Activated gamma-delta T cell (primary cell): ENCODE measurements around the gene POLR2C.

Experiments used
- DNase-seq: peaks from one replicate; lab custom pipeline; 2025; lab: John Stamatoyannopoulos, UW

The POLR2C gene

DNA sequence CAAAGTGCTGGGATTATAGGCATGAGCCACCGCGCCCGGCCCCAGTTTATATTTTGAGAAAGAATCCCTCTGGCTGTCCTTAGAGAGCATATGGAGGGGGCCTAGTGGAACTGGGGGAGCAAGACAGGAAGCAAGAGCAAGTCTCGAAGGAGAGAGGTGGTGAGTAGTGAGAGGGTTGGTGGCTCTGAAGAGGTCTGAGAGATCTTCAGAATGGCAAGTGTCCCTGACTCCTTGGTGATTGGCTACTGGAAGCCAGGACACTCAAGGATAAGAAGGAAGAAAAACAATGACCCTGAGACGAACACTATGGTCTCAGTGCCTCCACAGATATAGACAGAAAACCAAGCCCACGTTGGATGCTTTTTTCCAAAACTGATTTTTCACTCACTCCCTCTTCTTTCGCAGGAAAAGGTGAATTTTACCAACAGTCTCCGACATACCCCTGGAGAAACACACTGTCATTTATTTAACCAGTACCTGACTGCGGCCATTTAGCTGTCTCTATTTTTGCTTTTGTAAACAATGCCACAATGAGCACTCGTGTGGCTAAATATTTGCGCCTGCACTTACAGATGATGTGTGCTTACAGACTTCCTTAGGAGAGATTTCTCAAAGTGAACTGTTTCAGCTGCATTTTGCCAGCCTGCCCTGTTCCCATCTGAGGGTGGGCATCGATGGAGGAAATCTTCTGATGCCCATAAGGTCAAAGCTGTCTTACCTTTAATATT, 39.7 kb downstream of the POLR2C start:
- no peak for DNase-seq

DNA sequence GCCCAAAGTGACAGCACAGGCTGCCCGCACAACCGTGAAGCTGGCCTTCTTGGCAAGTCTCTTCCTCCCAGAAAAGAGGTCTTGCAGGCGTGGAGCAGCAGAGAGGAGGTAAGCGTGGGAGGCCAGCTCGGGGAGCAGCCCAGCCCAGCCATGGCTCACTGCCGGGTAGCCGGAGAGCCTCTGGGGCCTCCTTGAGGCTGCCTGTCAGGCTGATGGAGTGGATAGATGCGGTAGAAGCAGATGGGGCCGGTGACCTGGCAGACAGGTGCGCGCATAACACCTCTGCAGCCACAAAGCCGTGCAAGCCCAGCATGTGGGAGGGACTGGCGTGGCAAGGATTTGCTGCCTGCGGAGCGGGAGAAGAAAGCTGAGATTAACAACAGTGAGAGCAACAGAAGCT, 40.9 kb downstream of the POLR2C start:
- no peak for DNase-seq

DNA sequence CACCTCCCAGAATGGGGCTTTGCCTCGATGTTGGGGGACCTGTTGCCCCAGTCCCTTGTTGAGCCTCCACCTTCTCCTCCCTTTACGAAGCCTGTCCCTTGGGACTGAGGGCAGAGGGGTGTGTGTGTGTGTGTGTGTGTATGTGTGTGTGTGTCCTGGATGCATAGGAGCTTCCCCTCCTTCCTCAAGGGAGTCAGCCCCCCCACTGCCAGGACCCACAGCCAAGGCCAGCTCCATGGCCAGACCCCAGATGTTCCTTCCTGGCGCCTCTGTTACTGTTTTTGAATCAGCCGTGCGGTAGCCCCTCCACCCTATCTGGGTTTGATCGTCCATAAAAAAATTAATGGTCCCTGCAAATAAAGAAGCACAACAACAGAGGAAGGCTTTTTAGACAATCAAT, 41.5 kb downstream of the POLR2C start:
- DNase-seq, result no peak

DNA sequence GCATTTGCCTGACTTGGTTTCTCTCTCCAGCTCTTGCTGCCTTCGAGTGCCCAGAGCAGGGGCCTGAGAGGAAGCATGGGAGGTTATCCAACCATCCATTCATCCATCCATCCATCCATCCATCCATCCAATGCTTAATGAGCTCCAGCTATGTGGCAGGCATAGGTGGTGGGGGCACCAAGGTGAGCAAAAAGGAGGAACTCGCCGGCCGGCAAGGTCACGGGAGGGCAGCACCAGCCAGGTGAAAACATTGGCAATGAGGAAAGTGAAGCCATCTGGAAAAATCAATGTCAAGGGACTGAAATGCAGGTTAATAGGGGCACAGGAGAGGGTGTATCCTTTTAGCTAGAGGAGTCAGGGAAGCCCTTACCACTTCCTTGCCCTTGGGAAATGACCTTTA, 42.0 kb downstream of the POLR2C start:
- no peak for DNase-seq

DNA sequence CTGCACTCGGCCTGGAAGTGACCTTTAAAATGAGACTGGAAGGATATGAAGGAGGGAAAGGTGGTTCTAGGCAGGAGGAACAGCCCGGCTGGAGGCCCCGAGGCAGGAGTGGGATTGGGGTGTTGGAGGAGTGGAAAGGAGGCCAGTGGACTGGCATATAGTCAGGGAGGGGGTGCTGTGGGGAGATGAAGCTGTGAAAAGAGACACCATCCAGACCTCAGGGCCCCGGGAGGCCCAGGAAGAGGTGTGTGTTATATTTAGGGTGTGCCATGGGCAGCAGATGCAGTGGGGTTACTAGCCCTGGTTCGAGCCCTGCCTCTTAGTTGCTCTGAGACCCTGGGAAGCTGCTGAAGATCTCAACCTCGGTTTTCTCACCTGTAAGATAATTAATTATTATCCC, 42.7 kb downstream of the POLR2C start:
- DNase-seq, result no peak

DNA sequence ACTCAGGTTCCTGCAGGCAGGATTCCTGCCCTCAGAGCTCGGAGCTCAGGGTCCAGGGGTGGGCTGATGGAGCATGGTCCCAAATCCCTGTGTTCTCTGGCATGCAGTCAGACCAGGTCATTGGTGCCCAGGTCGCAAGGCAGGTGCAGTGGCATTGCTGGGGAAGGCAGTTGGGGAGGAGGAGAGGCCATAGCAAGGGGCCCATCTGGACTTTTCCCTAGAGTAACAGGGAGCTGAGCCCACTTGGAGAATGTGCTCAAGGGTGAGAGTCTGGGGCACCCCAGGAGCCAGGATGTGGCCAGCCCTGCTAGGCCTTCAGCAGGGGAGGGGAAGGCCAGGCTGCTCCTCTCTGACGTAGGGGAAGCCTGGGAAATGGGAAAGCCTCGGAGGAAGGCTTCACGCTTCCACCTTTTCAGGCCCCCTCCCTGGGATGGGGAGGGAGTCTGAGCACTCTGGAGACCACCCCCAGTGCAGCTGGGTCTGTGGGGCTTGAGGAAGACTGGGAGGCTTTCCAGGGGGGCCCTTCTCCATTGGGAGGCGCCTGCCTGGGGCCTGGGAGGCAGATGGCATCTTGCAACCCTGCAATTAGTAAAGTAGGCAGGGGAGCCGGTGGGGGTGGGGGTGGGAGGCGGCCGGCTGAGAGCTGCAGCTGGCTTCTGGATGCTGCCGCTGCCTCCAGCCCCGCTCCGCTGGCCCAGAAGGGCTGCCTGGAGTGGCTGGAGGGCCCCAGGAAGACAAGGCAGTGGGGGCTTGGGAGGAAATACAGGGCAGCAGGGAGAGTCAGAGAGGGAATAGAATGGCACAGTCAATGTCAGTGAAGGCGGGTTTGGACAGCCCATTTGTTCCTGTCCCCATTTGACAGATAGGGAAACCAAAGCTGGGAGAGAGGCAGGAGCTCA, 44.9 kb downstream of the POLR2C start:
- DNase-seq, result no peak

DNA sequence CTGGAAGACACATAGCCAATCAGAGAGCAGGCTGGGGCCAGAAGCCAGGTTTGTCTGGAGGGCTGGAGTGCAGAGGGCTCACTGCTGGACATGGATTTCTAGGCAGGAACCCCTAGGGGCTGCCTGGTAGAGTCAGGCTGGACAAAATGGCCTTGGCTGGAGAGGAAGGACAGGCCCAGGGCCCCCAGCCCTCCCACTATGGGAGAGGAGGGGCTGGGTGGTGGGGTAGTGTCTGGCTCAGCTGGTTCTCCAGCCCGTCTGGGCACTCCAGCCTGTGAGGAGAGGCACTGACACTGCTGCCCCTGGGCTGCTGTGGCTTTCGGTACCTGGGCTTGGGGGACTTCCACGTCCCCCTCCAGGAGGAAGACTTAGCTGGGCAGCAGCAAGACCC, 45.6 kb downstream of the POLR2C start:
- DNase-seq, result no peak

DNA sequence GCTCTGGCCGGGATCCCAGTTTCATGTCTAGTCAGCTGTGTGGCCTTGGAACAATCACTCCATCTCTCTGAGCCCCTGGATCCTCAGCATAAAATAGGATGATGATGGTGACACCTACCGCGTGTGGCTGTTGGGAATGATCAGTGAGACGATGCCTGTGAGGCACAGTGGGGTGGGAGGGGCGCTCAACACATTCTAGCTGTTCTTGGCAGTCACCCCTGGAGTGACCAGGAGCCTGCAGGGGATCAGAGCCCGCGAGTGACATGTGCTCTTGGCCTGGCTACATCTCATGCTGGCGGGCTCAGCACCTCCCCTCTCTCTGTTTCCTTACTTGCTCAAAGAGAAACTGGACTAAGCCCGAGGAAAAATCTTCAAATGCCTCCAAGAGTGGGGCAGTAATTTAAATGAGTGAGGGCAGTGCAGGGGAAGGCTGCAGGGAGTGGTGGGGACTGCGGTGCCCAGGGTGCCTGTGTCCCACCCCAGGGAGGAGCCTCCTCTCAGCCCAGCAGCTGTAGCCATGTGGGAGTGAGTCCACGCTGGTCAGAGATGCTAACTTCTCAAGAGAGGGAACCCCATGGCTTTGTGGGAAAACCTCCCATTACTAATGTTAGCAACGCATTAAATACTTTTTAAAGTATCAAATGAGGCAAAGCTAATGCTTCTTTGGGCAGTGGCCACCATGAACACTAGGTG, 46.9 kb downstream of the POLR2C start:
- DNase-seq, result no peak

DNA sequence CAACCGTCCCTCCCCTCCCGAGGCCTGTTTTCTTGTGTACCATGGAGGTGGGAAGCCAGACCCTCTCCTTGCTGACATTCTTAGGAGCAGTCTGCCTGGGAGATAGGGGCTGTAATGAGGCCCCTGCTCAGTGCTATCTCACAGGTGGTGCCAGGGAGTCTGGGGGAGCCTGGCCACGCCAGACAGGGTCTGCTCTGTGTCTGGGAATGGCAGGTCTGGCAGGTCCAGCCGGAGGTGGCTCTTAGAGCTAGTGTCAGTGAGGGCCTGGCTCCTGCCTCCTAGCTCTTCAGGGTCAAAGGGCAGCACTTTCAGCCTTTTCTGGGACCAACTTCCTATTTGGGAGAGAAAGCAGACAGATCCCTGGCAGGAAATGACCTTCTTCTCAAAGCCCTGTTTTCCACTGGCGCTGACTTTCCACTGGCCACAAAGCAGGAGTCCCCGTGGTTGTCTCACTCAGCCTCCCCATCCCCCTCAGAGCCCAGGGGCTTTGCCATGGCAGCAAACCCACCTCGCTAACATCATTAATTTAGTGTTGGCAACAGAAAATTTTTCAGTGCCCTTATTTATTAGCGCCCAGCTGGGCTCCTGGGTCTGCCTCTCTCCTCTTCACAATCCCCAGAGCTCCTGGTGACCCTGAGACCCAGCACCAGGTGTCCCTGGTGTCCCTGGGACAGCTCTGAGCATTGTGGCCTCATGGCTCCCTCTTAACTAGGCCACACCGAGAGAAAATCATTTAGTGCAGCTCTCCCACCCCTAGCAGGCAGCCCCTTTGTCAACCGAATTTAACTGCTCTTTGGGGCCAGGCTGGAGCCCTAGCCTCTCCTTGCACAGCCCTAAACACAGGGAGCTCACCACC, 47.8 kb downstream of the POLR2C start:
- no peak for DNase-seq

DNA sequence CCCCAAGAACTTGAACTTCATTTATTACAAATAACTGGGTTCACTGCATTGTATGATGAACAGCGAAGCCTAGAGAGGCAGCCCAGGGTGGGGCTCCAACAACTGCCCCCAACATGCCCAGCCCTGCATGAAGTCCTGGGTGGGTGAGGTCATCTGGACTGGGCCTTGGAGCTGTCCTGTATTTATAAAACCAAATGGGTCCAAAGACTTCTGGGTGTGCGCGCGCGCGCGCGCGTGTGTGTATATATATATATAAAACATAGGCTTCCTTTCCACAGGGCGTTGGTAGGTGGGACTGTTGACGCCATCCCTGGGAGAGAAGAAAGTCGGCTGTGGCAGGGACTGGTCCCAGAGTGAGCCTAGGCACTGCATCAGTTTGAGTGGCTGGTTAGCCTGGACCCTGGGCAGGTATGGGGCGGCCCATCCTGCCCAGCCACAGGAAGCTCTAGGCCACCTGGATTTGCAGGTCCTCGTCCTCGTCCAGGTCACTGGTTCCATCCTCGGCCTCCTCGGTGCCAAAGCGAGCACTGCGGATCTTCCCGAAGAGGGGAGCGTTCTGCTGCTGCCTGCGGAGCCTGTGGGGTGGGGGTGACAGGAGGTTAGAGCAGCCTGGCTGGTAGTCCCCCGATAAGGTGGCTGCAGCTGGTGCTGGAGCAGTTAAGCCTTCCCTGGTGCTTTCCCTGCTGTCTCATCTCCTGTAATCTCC, 50.0 kb downstream of the POLR2C start:
- DNase-seq, result no peak

DNA sequence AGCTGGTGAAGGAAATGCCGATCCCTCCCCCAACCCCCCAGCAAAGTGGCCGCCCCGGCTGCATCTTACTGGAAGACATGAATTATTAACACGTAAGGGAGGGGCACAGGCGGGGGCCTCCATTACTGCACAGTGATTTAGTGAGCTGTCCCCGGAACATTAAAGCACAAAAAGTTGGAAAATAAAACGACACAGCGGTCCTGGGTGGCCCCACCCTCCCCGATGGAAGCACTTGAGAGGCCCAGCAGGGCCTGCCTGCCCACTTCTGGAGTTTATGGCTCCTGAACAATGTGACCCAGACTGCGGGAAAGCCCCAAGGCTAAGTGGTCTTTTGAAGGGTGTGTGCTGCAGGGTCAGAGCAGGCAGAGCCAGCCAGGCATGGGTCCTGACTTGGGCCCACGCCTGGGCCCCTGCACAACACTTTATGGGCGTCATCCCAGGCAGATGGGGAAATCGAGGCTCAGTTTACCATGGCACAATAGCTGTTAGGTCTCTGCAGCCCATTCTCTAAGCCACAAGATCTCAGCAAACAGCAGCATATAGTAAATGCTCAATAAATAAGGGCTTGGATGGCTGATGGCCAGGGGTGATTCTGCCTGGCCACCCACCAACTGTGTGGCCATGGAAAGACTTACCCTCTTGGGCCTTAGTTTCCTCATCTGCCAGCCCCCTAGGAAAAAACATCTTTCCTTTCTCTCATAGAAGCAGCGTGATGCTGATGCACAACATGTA, 51.1 kb downstream of the POLR2C start:
- no peak for DNase-seq

DNA sequence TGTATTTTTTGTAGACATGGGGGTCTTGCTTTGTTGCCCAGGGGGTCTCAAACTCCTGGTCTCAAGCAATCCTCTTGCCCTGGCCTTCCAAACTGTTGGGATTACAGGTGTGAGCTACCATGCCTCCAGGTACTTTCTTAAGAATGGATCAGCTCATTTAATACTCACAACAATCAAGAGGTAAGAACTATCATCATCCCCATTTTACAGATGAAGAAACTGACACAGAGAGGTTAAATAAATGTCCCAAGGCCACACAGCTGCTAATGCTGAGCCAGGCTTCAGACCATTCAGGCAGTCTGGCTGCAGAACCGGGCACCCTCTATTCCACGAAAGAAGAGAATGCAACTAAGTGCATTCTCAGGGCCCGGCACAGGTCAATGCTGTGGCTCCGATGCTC, 51.9 kb downstream of the POLR2C start:
- no peak for DNase-seq

DNA sequence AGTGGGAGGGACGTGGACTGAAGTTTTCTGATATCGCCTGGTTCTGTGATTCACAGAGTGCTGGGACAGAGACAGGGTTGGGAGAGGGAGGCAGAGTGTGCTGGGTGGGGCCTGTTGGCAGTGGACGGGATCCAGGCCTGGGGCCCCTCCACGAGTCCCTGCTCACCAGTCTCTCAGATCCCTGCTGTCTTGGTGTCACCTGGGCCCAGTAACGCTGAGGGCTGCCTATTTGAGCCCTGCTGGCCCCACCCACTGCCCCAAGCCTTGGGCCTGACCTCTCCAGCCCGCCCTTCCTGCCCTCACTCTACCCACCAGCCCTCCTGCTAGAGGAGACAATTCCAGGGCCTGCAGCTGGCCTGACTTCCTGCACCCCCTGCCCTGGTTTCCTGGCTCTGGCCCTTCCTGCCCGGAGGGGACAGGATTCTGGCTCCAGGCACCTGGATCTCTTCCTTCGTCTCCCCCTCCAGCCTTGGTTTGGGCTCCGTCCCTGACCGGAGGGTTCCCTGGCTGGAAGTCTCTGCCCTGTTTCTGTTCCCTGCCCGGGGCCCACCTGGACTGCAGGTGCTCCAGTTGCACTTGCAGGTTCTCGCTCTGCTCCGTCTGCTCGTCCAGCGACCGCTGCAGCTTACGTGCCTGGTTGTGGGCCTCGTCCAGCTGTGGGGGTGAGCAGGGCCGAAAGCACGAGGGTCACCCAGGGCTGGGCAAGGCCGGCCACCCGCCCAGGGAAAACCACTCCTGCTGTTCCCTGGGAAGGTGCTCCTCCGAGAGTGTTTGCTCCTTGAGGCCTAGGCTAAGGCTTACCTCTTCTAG, 52.5 kb downstream of the POLR2C start:
- no peak for DNase-seq

DNA sequence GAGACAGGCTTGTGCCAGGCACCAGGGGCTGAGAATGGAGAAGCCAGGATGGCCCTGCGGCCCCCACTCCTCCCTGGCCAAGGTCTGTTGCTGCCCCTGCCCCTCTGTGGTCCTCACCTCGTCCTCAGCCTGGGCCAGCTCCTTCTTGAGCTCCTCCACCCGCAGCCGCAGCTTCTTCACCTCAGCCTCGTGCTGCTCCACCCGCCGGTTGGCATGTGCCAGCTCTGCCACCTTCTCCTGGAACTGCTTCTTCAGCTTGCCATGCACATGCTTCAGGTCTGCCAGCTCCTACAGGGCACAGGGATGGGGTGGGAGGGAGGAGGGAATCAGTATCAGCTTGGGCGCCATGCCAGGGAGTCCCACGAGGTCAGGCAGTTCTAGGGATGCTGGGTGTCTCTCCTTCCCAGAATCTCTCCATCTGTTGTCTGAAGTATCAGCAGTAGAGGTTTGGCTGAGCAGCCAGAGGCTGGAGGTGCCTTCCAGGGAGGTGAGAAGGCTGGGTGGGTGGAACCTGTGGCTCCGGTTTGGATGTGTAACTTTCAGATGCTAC, 53.8 kb downstream of the POLR2C start:
- no peak for DNase-seq

DNA sequence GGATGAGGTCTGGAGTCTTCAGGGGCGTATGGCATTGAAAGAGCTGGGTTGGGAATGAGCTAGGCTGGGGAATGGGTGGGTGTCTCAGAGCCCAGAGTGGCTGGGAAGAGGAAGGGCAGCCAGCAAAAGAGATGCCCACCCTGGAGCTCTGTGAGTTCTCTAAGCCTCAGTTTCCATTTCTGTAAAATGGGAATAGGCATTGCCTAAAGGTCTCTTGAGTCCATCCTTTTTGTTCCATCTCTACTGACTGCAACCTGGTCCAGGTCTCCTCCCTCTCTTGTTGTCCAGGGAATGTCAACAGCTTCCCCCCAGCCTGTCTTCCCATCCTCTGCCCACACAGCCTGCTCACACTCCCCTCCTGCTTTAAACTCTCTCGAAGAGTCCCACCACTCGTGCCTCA, 54.3 kb downstream of the POLR2C start:
- no peak for DNase-seq

DNA sequence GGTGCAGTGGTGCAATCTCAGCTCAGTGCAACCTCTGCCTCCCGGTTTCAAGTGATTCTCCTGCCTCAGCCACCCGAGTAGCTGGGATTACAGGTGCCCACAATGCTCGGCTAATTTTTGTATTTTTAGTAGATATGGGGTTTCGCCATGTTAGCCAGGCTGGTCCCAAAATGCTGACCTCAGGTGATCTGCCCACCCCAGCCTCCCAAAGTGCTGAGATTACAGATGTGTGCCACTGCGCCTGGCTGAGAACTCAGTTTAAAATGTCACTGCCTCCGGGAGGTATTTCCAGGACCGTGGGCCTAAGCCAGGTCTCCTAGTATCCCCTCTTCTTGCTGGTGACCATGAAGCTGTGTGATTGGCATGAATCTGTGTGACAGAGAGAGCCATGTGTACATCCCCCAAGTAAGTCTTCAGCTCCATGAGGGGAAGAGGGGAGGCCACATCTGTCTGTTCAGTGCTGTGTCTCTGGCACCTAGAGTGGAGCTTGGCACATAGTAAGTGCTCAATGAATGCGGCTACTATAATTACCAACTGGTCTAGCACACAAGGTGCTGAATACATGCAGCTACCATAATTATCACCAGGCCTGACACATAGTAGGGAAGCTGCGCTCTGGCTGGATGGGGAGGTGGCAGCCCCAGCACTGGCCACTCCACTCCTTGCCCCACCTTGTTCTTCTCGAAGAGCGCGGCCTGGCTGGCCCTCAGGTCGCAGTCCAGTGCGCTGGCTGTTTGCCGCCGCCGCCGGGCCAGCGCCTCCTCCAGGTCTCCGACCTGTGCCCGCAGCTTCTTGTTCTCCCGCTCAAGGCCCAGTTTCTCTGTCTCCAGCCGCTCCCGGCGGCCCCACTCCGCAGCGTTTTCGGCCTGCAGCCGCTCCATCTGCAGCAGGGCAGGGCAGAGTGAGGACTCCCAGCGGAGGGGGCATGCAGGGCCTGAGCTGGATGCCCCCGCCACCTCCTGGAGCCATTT, 55.2 kb downstream of the POLR2C start:
- no peak for DNase-seq

DNA sequence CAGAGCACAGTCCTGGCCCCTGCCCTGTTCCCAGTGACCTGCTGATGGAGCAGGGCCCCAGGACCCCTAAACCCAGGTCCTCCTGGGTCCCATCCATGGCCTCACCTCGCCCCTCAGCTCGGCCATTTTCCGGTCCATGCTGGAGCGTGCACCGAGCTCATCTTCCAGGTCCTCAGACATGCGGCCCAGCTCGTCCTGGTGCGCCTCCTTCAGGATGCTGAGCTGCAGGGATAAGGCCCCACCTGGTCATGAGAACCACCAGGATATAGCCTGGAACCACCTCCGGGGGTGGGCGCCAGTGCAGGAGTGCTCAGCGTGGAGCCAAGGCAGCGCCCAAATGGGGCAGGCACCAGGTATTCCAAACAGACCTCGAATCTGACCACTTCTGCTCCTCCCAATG, 56.0 kb downstream of the POLR2C start:
- no peak for DNase-seq

DNA sequence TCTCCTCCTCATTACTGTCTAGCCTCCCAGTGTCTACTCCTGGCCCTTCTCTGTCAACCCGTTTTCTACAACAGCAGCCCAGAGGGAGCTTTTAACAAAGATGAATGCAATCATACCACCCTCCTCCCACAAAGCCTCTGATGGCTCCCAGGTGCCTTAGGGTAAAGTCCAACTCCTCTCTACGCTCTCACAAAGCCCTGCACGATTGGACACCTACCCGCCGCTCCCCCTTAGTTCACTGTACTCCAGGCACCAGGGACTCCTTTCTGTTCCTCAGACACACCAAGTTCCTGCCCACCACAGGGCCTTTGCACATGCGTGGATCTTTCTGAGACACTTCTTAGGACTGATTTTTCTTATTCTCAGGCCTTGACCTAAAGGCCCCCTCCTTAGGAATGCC, 56.4 kb downstream of the POLR2C start:
- DNase-seq, result no peak
